SU-DHL-6 (cell line): ENCODE measurements around the gene HPGDS.

Experiments
- CTCF ChIP-seq: fragments of 200-600 bp; sonication (generic); IDR thresholded peaks from one replicate; pipeline ENCODE4 v1.5.1; 2017; ENCODE audit warnings: antibody characterized with exemption, mild to moderate bottlenecking, low read length, moderate library complexity; ENCODE audit not compliant: insufficient read depth, poor library complexity, severe bottlenecking
- EZH2phosphoT487 ChIP-seq: fragments of 200-600 bp; sonication (generic), shearing (Covaris generic); conservative IDR thresholded peaks from 2 replicates; pipeline ENCODE4 v1.6.1; 2018; ENCODE audit warnings: mild to moderate bottlenecking, antibody characterized with exemption, low read length, moderate library complexity, mixed read lengths

GRCh38 chr4:94356444-94356843 lies 13.8 kb upstream of the HPGDS start:
- no peak for TF ChIP-seq CTCF
- no peak for TF ChIP-seq EZH2phosphoT487
